ENCODE measurements around the gene DLG2.

- TF ChIP-seq CTCF (IDR thresholded peaks at IDR 0.05; ENCODE audit: low read length), result peak; percentile 22; the same call in 1 of the 2 replicates
- no peak for TF ChIP-seq EZH2 (optimal IDR thresholded peaks at IDR 0.05; ENCODE audit: low read depth, low read length)
Measured at GRCh38 chr11:84526250-84526649, 1100.9 kb downstream of the DLG2 start.

Measured in MM.1S (cell line).